Nephron progenitor cell (in vitro differentiated cells): ENCODE data around the gene HOXD3.
A peak's percentile ranks its signal among the peaks of the same experiment; 100 is the strongest.

Experiments
- DNase-seq: peaks from one replicate; pipeline ENCODE4 v3.0.0; 2021
- H3K27ac Mint-ChIP-seq: 2 replicates; pipeline ENCODE4 v1.8.0; 2021; ENCODE audit warnings: mild to moderate bottlenecking, moderate library complexity, mixed read lengths
- H3K27me3 Mint-ChIP-seq: 2 replicates; pipeline ENCODE4 v1.8.0; 2021; ENCODE audit warnings: mild to moderate bottlenecking, low read depth, mixed read lengths; ENCODE audit not compliant: poor library complexity
- H3K36me3 Mint-ChIP-seq: 2 replicates; pipeline ENCODE4 v1.8.0; 2021; ENCODE audit warnings: low read depth, mixed read lengths
- H3K4me1 Mint-ChIP-seq: 2 replicates; pipeline ENCODE4 v1.8.0; 2021; ENCODE audit warnings: mixed read lengths
- H3K4me3 Mint-ChIP-seq: 2 replicates; pipeline ENCODE4 v1.8.0; 2021; ENCODE audit warnings: mild to moderate bottlenecking, moderate library complexity, mixed read lengths
- H3K9me3 Mint-ChIP-seq: 2 replicates; pipeline ENCODE4 v1.8.0; 2021; ENCODE audit warnings: mild to moderate bottlenecking, moderate library complexity, mixed read lengths
- CTCF ChIP-seq: fragments of 200-600 bp; sonication (generic); IDR thresholded peaks from 2 replicates; pipeline ENCODE4 v1.5.0; 2021; ENCODE audit warnings: antibody characterized with exemption

Gene HOXD3

GRCh38 chr2:176128982-176129796, 27.9 kb upstream of the HOXD3 start, which contains the start of gene HOXD8:
HOXD8 (plus strand) TSS chr2:176129705; CDS start chr2:176130367, 662 bp downstream.
- no peaks in the 10 kb centered on the region for H3K9me3 Mint-ChIP-seq
- peaks cover 7% of the 10 kb centered on the region for H3K27me3 Mint-ChIP-seq
- H3K36me3 Mint-ChIP-seq, result peaks cover 16% of the 10 kb centered on the region
- peaks cover 62% of the 10 kb centered on the region for H3K4me1 Mint-ChIP-seq
- peak; percentile 80 for DNase-seq
- H3K27ac Mint-ChIP-seq, result peak within 1 kb of the TSS; percentile 100
- TF ChIP-seq CTCF, result no peak
- peak within 1 kb of the TSS; percentile 100 for H3K4me3 Mint-ChIP-seq

- TF ChIP-seq CTCF, result no peak
These were observed 27.3 kb upstream of the HOXD3 start for GRCh38 chr2:176129813-176130146.

GRCh38 chr2:176130147-176130956, 26.8 kb upstream of the HOXD3 start:
- Mint-ChIP-seq H3K4me3 (peak overlapping the region; percentile 100), H3K36me3 (peaks cover 9% of the 10 kb centered on the region), H3K4me1 (peaks cover 63% of the 10 kb centered on the region), H3K27ac (peak overlapping the region; percentile 100), H3K27me3 (peaks cover 6% of the 10 kb centered on the region), H3K9me3 (no peaks in the 10 kb centered on the region)
- TF ChIP-seq CTCF, result no peak
- peak; percentile 89 for DNase-seq

More at GRCh38 chr2:176129813-176130146, 27.3 kb upstream of the HOXD3 start:
- Mint-ChIP-seq H3K36me3 (peaks cover 12% of the 10 kb centered on the region), H3K27me3 (peaks cover 5% of the 10 kb centered on the region), H3K4me3 (peak overlapping the region; percentile 95), H3K9me3 (no peaks in the 10 kb centered on the region), H3K4me1 (peaks cover 63% of the 10 kb centered on the region), H3K27ac (peak overlapping the region; percentile 86)
- no peak for DNase-seq

- no peak for TF ChIP-seq CTCF
- peaks cover 14% of the 10 kb centered on the region for H3K27me3 Mint-ChIP-seq
- no peak for DNase-seq
- peak overlapping the region; percentile 100 for H3K4me3 Mint-ChIP-seq
- H3K27ac Mint-ChIP-seq, result peak overlapping the region; percentile 100
- peaks cover 58% of the 10 kb centered on the region for H3K4me1 Mint-ChIP-seq
- H3K9me3 Mint-ChIP-seq, result no peaks in the 10 kb centered on the region
- H3K36me3 Mint-ChIP-seq, result peaks cover 9% of the 10 kb centered on the region
These were observed 25.9 kb upstream of the HOXD3 start for GRCh38 chr2:176130957-176131847.

- peak overlapping the region; percentile 100 for H3K27ac Mint-ChIP-seq
- no peaks in the 10 kb centered on the region for H3K9me3 Mint-ChIP-seq
- no peak for DNase-seq
- peaks cover 15% of the 10 kb centered on the region for H3K27me3 Mint-ChIP-seq
- no peak for TF ChIP-seq CTCF
- peaks cover 52% of the 10 kb centered on the region for H3K4me1 Mint-ChIP-seq
- H3K36me3 Mint-ChIP-seq, result peaks cover 9% of the 10 kb centered on the region
- peak overlapping the region; percentile 100 for H3K4me3 Mint-ChIP-seq
These were observed 25.3 kb upstream of the HOXD3 start for GRCh38 chr2:176131848-176132158.
